Skin epidermis (tissue), 12 donors: ENCODE measurements around the gene CFL1.
"Not testable (repeated sequence)": the region's sequence is repeated elsewhere in the genome, so short reads cannot be mapped to it uniquely, and the experiment has no call there.

Experiments
- H3K27ac ChIP-seq, 21 experiments: fragments of 200-600 bp; sonication (generic) in 11 of 21; one replicate each; pipeline ENCODE4 v1.5.0; 2020; ENCODE audit warnings: mild to moderate bottlenecking in 3 of 21, inconsistent platforms in 2 of 21, moderate library complexity in 2 of 21
- H3K4me3 ChIP-seq, 7 experiments: fragments of 200-600 bp; sonication (generic) in 2 of 7; one replicate each; pipeline ENCODE4 v1.5.0; 2020; ENCODE audit warnings: inconsistent platforms in 2 of 7, mild to moderate bottlenecking in 2 of 7, moderate library complexity in 1 of 7

The CFL1 gene

GRCh38 chr11:65850217-65851082 lies 7.5 kb downstream of the CFL1 start:
- Histone ChIP-seq H3K4me3 (no peak overlapping the region), H3K27ac (no peak overlapping the region)

- Histone ChIP-seq H3K4me3 (no peak overlapping the region), H3K27ac (no peak overlapping the region)
Measured at GRCh38 chr11:65849771-65850216, 8.2 kb downstream of the CFL1 start.

DNA sequence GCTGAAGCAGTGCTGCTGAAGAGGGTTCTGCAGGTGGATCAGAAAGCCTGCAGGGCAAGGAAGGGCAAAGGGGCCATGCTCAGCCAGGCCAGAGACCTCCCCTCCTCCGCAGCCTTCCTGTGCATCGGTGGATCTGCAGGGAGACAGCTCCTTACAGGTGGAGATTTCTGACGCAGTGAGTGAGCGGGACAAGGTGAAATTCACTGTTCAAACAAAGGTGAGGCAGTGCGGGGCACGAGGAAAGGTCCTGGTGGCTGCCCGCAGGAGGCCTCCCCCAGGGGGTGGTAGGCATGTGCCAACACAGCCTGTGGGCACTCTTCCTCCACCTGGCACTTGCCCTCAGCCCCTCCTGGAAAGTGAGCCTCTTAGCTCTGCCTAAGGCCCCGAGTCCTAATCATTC lies 8.6 kb downstream of the CFL1 start:
- H3K4me3 ChIP-seq, result no peak overlapping the region

DNA sequence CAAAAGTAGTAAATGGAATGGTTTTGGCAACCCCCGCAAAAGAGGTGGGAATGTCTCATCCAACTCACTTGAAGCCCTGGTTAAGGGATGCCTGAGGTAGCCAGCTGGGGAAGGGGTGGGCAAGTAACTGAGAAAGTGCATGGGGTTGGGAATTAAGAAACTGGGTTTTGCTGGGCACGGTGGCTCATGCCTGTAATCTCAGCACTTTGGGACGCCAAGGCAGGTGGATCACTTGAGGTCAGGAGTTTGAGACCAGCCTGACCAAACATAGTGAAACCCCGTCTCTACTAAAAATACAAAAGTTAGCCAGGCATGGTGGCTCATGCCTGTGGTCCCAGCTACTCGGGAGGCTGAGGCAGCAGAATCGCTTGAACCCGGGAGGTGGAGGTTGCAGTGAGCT lies 9.3 kb downstream of the CFL1 start:
- H3K27ac ChIP-seq, H3K4me3 ChIP-seq: not testable (repeated sequence)

More for the DNA sequence above, 8.6 kb downstream of the CFL1 start:
- H3K27ac ChIP-seq, result no peak overlapping the region

DNA sequence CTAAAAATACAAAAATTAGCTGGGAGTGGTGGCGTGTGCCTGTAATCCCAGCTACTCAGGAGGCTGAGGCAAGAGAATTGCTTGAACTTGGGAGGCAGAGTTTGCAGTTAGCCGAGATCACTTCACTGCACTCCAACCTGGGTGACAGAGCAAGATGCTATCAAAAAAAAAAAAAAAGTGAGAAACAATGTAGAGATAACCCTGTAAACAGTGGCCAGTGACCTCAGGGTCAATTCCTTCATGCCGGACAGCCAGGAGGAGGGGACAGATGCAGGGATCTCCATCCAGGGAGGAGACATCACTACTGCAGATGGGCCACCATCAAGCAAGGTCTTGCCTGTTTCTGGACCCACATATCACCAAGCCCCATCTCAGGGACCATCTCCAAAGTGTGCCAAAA lies 10.2 kb downstream of the CFL1 start:
- Histone ChIP-seq H3K27ac (no peak overlapping the region), H3K4me3 (no peak overlapping the region)

GRCh38 chr11:65844231-65844872 lies 13.6 kb downstream of the CFL1 start:
- H3K27ac ChIP-seq, result no peak overlapping the region

DNA sequence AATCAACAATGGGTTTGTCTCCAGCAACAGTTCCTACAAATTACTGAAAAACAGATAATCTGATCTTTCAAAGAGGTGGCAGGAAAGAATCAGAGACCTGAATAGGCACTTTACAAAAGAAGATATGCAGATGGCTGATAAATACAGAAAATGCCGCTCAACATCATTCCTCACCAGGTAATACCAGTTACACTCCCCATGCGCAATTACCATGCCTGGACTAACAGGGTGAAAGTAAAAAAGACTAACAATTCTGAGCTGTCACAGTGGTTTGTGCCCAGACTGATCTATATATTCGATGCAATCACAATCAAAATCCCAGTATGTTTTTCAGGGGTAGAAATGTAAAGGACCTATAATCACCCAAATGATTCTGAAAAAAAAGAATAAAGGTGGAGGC lies 14.2 kb downstream of the CFL1 start:
- Histone ChIP-seq H3K27ac (no peak overlapping the region), H3K4me3 (no peak overlapping the region)

More at GRCh38 chr11:65844231-65844872, 13.6 kb downstream of the CFL1 start:
- no peak overlapping the region for H3K4me3 ChIP-seq

- H3K4me3 ChIP-seq, result no peak overlapping the region
- H3K27ac ChIP-seq, result no peak overlapping the region
Measured at GRCh38 chr11:65842144-65842543, 15.8 kb downstream of the CFL1 start.

- H3K27ac ChIP-seq, result peak overlapping the region in 2 of 21 experiments; percentile 53 to 79
- peak overlapping the region; percentile 39 to 65 (median 45) for H3K4me3 ChIP-seq
Measured at GRCh38 chr11:65834202-65834601, 23.8 kb downstream of the CFL1 start.

GRCh38 chr11:65833297-65834030 lies 24.5 kb downstream of the CFL1 start, which contains the start of gene SNX32:
Gene SNX32, plus strand, starts transcription at chr11:65833963. Its CDS starts 103 bp downstream, at chr11:65834066.
- peak within 1 kb of the TSS; percentile 39 to 65 (median 45) for H3K4me3 ChIP-seq

GRCh38 chr11:65832231-65832630 lies 25.7 kb downstream of the CFL1 start:
- H3K27ac ChIP-seq, H3K4me3 ChIP-seq: not testable (repeated sequence)

More at GRCh38 chr11:65833297-65834030, 24.5 kb downstream of the CFL1 start, which contains the start of gene SNX32:
- peak within 1 kb of the TSS in 18 of 21 experiments; percentile 3 to 79 (median 54) for H3K27ac ChIP-seq

DNA sequence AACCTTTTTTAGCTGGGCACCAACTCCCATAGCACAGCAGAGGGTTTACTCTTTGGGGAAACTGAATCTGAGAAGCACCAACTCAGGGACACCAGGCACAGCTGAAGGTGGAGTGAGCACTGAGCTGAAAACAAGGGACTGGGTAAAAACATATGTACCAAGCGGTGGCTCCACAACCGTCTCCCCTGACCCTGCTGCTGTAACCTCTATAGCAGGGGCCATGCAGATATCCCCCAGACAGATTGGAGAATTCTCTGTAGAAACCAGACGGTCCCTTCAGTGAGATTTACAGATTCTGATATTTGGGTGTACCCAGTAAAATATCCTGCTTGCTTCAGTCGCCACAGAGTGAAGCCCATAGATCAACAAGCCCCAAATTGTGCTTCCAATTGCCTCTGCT lies 28.5 kb downstream of the CFL1 start:
- no peak overlapping the region for H3K4me3 ChIP-seq
- no peak overlapping the region for H3K27ac ChIP-seq

GRCh38 chr11:65826984-65827735 lies 30.8 kb downstream of the CFL1 start:
- Histone ChIP-seq H3K27ac (no peak overlapping the region), H3K4me3 (no peak overlapping the region)

DNA sequence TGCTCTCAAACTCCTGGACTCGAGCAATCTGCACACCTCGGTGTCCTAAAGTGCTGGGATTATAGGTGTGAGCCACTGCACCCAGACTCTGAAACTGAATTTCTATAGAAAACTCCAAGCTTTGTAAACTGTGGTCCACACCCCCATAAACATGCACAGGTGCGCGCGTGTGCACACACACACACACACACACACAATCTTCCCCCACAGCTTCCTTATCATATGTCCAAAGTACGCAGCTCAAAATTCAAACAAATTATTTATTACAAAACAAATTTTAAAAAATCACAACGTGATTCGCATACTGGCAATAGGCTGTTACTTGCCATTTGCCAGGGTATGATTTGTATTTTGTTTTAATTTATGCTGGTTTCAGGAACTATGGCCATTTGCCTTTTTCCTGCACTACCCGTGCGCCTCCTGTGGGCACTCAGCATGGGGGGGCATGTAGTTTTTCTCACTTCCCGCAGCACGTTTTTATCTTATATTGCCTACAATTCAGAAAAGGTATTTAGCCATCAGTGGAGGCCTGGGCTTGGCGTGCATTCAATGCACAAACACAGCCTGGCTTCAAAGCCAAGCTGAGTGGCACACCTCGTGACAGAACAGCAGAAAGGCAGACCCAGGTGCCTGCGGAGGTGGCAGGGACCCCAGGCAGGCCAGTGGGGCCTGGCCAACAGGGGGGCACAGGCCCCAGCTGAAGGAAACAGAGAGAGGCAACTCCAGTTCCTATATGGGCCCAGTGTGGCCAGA lies 35.0 kb downstream of the CFL1 start:
- no peak overlapping the region for H3K27ac ChIP-seq

GRCh38 chr11:65821107-65821506 lies 36.9 kb downstream of the CFL1 start:
- Histone ChIP-seq H3K4me3 (no peak overlapping the region), H3K27ac (no peak overlapping the region)

More for the DNA sequence above, 35.0 kb downstream of the CFL1 start:
- H3K4me3 ChIP-seq, result no peak overlapping the region

- peak overlapping the region; percentile 5 to 86 (median 74) for H3K27ac ChIP-seq
- H3K4me3 ChIP-seq, result peak overlapping the region; percentile 36 to 65 (median 49)
Measured at GRCh38 chr11:65817835-65818680, 39.9 kb downstream of the CFL1 start.

DNA sequence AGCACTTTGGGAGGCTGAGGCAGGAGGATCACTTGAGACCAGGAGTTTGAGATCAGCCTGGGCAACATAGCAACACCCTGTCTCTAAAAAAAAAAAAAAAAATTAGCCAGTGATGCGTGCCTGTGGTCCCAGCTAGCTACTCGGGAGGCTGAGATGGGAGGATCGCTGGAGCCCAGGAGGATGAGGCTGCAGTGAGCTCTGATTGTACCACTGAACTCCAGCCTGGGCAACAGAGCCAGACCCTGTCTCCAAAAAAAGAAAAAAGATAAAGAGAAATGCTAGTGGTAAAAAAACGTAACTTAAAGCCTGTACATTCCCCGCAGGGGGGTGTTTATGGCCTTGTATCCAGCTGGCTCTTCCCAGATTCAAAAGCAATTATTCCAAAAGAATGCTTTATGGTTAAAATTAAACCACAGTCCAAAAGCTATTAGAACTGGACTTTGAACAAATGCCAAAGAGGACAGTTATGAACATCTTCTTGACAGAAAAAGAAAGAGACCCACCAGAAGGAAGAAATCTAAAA lies 40.6 kb downstream of the CFL1 start:
- peak overlapping the region in 20 of 21 experiments; percentile 5 to 86 (median 74) for H3K27ac ChIP-seq
- peak overlapping the region; percentile 36 to 65 (median 49) for H3K4me3 ChIP-seq
